SK-N-SH (cell line): Measurements from ENCODE around the gene LARGE1. TPM values are rescaled to one million over a fixed set of nuclear protein-coding genes. Genes with fewer than 3 reads are reported as not detected.

Experiments
- CTCF ChIA-PET: fragments of 300-600, 350-600 bp; formaldehyde crosslinking; extraction: SDS; loops from one replicate; lab custom pipeline; 2021; lab: Yijun Ruan, JAX
- POLR2A ChIA-PET: fragments of 350-600 bp; sonication (Branson Sonifier 250); formaldehyde crosslinking; extraction: SDS; loops from one replicate; lab custom pipeline; 2020; ENCODE audit warnings: antibody characterized with exemption, inconsistent platforms; lab: Yijun Ruan, JAX
- DNase-seq: peaks from one replicate; pipeline ENCODE4 v3.0.0; 2012
- H2AFZ ChIP-seq: fragments of 200-600 bp; sonication (generic); 2 replicates; pipeline ENCODE4 v1.8.1; 2016; ENCODE audit warnings: antibody characterized with exemption, mild to moderate bottlenecking, low read depth
- H3F3A ChIP-seq: fragments of 200-600 bp; sonication (generic); replicated peaks from 2 replicates; pipeline ENCODE3; 2016; ENCODE audit warnings: antibody characterized with exemption, mild to moderate bottlenecking; ENCODE audit not compliant: insufficient read depth
- H3K27ac ChIP-seq, 2 experiments: fragments of 200-500 bp in 1 of 2; fragments of 200-600 bp in 1 of 2; sonication (Bioruptor generic) in 1 of 2; sonication (generic), shearing (Covaris generic) in 1 of 2; 2 replicates each; pipeline versions ENCODE4 v1.5.1 to v1.6.1; 2014 to 2016; ENCODE audit warnings: low read depth in 2 of 2, inconsistent platforms in 1 of 2, low read length in 1 of 2, mild to moderate bottlenecking in 1 of 2, mixed read lengths in 1 of 2
- H3K27me3 ChIP-seq: fragments of 200-600 bp; sonication (generic), shearing (Covaris generic); 2 replicates; pipeline ENCODE4 v1.6.1; 2016; ENCODE audit warnings: mixed run types; ENCODE audit not compliant: insufficient read depth
- H3K36me3 ChIP-seq, 2 experiments: fragments of 200-500 bp in 1 of 2; fragments of 200-600 bp in 1 of 2; sonication (Bioruptor generic) in 1 of 2; sonication (generic) in 1 of 2; replicated peaks in 1 of 2; 2 replicates each; pipeline versions ENCODE3 to v1.5.1; 2014 to 2016; ENCODE audit warnings: low read length in 1 of 2, mild to moderate bottlenecking in 1 of 2; ENCODE audit not compliant: insufficient read depth in 2 of 2, control insufficient read depth in 1 of 2
- H3K4me1 ChIP-seq, 2 experiments: fragments of 200-500 bp in 1 of 2; fragments of 200-600 bp in 1 of 2; sonication (Bioruptor generic) in 1 of 2; sonication (generic), shearing (Covaris generic) in 1 of 2; 2 replicates each; pipeline versions ENCODE4 v1.5.1 to v1.6.1; 2014 to 2016; ENCODE audit warnings: low read depth in 1 of 2, low read length in 1 of 2, mixed run types in 1 of 2; ENCODE audit not compliant: insufficient read depth in 2 of 2, control insufficient read depth in 1 of 2
- H3K4me2 ChIP-seq: fragments of 200-600 bp; sonication (generic), shearing (Covaris generic); 2 replicates; pipeline ENCODE4 v1.6.1; 2017; ENCODE audit warnings: mixed run types
- H3K4me3 ChIP-seq, 2 experiments: fragments of 200-500 bp in 1 of 2; fragments of 200-600 bp in 1 of 2; sonication (Bioruptor generic) in 1 of 2; sonication (generic), shearing (Covaris generic) in 1 of 2; 2 replicates each; pipeline versions ENCODE4 v1.5.1 to v1.8.1; 2014 to 2016; ENCODE audit warnings: low read depth in 2 of 2, inconsistent platforms in 1 of 2, low read length in 1 of 2, mild to moderate bottlenecking in 1 of 2, mixed read lengths in 1 of 2, moderate library complexity in 1 of 2
- H3K79me2 ChIP-seq: fragments of 200-600 bp; sonication (generic); 2 replicates; pipeline ENCODE4 v1.8.1; 2017; ENCODE audit warnings: mild to moderate bottlenecking; ENCODE audit not compliant: insufficient read depth
- H3K9ac ChIP-seq: fragments of 200-600 bp; sonication (generic); 2 replicates; pipeline ENCODE4 v1.6.1; 2017; ENCODE audit warnings: mixed run types
- H3K9me2 ChIP-seq: fragments of 200-600 bp; sonication (generic); 2 replicates; pipeline ENCODE4 v1.6.1; 2017; ENCODE audit warnings: mixed run types
- H3K9me3 ChIP-seq: fragments of 200-600 bp; sonication (generic); 2 replicates; pipeline ENCODE4 v1.6.1; 2017; ENCODE audit warnings: mixed run types, mild to moderate bottlenecking, moderate library complexity
- H4K20me1 ChIP-seq: fragments of 200-600 bp; sonication (generic); 2 replicates; pipeline ENCODE4 v1.6.1; 2017; ENCODE audit warnings: mild to moderate bottlenecking, mixed run types; ENCODE audit not compliant: insufficient read depth
- CHD2 ChIP-seq: fragments of 150-350 bp; IDR thresholded peaks from 2 replicates; pipeline ENCODE4 v1.6.1; 2018; ENCODE audit warnings: low read length; ENCODE audit not compliant: partially characterized antibody
- EZH2phosphoT487 ChIP-seq: fragments of 200-600 bp; sonication (generic); IDR thresholded peaks from 2 replicates; pipeline ENCODE4 v1.6.1; 2017; ENCODE audit warnings: low read depth, mixed run types, mild to moderate bottlenecking, antibody characterized with exemption, moderate library complexity, borderline replicate concordance
- FOXJ3 ChIP-seq: sonication (generic); formaldehyde crosslinking; IDR thresholded peaks from 2 replicates; pipeline ENCODE4 v1.5.1; 2020; ENCODE audit warnings: mild to moderate bottlenecking, missing genetic modification reagents
- FOXM1 ChIP-seq: IDR thresholded peaks from 2 replicates; pipeline ENCODE4 v1.4.0; 2012; ENCODE audit warnings: low read depth, mild to moderate bottlenecking
- MEF2A ChIP-seq: IDR thresholded peaks from 2 replicates; pipeline ENCODE4 v1.4.0; 2012; ENCODE audit warnings: low read depth, borderline replicate concordance
- MXI1 ChIP-seq: IDR thresholded peaks from 2 replicates; pipeline ENCODE4 v1.6.1; 2012; ENCODE audit warnings: mild to moderate bottlenecking, low read depth, low read length, improper control_type of control experiment
- NRF1 ChIP-seq: IDR thresholded peaks from 2 replicates; pipeline ENCODE4 v1.6.1; 2012; ENCODE audit warnings: low read depth, mild to moderate bottlenecking, low read length
- RXRA ChIP-seq: IDR thresholded peaks from 2 replicates; pipeline ENCODE4 v1.4.0; 2012; ENCODE audit warnings: low read depth, mild to moderate bottlenecking, borderline replicate concordance
- TCF12 ChIP-seq: IDR thresholded peaks from 2 replicates; pipeline ENCODE4 v1.4.0; 2012
- WGBS: methylation state at CpG from one replicate; pipeline ENCODE4 v1.1.6; 2017; ENCODE audit warnings: low lambda C conversion rate; 5-methylcytosine and 5-hydroxymethylcytosine counted together
- polyA plus RNA-seq, 3 experiments: library from polyadenylated mRNA; depleted of rRNA; stranded (reverse); fragments of >200 nt; gene quantifications; 2 replicates each; pipeline ENCODE4 v1.2.3, GENCODE V29; 2012
- TF ChIP-seq, protein P1 (sequence below): IDR thresholded peaks from 2 replicates; pipeline ENCODE4 v1.6.1; 2012; ENCODE audit warnings: mild to moderate bottlenecking, low read depth, low read length, moderate library complexity
- TF ChIP-seq, protein P2 (sequence below): IDR thresholded peaks from 2 replicates; pipeline ENCODE4; 2012
- TF ChIP-seq, protein P3 (sequence below): fragments of 150-350 bp; IDR thresholded peaks from 2 replicates; pipeline ENCODE4 v1.6.1; 2017; ENCODE audit warnings: antibody characterized with exemption, low read length, low read depth, borderline replicate concordance
- TF ChIP-seq, protein P4 (sequence below): fragments of 200-600 bp; sonication (generic); IDR thresholded peaks from 2 replicates; pipeline ENCODE4 v1.6.1; 2017; ENCODE audit warnings: antibody characterized with exemption, mild to moderate bottlenecking, moderate library complexity

LARGE1 gene
- polyA plus RNA-seq, 1 of the 3 experiments (the other 2 are of a cell fraction), result 1.1 TPM

DNA sequence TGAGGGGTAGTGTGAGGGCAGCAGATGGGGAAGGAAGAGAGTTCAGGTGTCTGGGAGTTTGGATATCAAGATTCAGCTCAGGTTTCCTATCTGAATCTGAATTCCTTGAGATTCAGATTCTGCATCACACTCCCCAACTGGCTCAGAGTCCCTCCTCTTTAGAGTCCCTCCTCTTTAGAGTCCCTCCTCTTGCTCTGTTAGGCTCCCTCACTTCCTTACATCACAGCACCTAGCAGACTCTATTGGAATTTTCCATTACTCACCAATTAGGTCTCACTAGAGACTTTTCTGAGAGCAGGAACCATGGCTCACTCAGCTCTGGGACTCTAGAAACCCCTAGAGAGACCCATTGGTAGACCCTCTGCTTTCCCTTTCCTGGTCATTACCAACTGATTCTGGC lies 558.7 kb downstream of the LARGE1 start (continued):
- no peak for TF ChIP-seq CHD2
- no peak for TF ChIP-seq FOXJ3 (CRISPR knock-in tag)
- no peak for TF ChIP-seq MXI1

DNA sequence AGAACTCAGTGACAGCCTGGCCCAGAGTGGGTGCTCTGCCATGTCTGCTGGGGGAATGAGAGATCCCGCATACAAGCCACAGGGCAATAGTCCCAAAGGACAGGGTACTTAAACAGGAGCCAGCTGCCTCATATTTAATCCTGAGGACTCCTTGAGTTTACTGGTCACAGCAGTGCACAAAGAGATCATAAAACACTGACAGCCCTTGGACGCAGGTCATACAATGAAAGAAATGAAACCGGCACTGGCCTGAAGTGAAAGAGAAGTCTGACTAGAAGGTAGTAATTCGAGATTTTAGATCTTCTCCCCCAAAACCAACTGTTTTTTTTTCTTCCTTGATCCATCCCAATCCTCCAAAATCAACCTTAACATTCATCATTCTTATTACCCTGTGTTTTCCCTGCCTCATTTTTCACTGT lies 562.3 kb downstream of the LARGE1 start:
- H3K27ac ChIP-seq, result no peak overlapping the region
- no peak overlapping the region for H3K4me3 ChIP-seq
- CTCF ChIA-PET, result no interaction called here
- H3F3A ChIP-seq, result no peaks in the 10 kb centered on the region
- 62% methylated on average over 4 of the region's 4 CpGs for WGBS
- H3K79me2 ChIP-seq, result no peaks in the 10 kb centered on the region
- H3K4me2 ChIP-seq, result no peak overlapping the region
- H3K9me2 ChIP-seq, result no peaks in the 10 kb centered on the region
- TF ChIP-seq, protein P1, sequence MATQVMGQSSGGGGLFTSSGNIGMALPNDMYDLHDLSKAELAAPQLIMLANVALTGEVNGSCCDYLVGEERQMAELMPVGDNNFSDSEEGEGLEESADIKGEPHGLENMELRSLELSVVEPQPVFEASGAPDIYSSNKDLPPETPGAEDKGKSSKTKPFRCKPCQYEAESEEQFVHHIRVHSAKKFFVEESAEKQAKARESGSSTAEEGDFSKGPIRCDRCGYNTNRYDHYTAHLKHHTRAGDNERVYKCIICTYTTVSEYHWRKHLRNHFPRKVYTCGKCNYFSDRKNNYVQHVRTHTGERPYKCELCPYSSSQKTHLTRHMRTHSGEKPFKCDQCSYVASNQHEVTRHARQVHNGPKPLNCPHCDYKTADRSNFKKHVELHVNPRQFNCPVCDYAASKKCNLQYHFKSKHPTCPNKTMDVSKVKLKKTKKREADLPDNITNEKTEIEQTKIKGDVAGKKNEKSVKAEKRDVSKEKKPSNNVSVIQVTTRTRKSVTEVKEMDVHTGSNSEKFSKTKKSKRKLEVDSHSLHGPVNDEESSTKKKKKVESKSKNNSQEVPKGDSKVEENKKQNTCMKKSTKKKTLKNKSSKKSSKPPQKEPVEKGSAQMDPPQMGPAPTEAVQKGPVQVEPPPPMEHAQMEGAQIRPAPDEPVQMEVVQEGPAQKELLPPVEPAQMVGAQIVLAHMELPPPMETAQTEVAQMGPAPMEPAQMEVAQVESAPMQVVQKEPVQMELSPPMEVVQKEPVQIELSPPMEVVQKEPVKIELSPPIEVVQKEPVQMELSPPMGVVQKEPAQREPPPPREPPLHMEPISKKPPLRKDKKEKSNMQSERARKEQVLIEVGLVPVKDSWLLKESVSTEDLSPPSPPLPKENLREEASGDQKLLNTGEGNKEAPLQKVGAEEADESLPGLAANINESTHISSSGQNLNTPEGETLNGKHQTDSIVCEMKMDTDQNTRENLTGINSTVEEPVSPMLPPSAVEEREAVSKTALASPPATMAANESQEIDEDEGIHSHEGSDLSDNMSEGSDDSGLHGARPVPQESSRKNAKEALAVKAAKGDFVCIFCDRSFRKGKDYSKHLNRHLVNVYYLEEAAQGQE, result no peak
- TF ChIP-seq TCF12 (no peak), MEF2A (no peak), RXRA (no peak), FOXM1 (no peak), NRF1 (no peak), EZH2phosphoT487 (no peak)
- TF ChIP-seq, protein P2, sequence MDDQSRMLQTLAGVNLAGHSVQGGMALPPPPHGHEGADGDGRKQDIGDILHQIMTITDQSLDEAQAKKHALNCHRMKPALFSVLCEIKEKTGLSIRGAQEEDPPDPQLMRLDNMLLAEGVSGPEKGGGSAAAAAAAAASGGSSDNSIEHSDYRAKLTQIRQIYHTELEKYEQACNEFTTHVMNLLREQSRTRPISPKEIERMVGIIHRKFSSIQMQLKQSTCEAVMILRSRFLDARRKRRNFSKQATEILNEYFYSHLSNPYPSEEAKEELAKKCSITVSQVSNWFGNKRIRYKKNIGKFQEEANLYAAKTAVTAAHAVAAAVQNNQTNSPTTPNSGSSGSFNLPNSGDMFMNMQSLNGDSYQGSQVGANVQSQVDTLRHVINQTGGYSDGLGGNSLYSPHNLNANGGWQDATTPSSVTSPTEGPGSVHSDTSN, result no peak
- TF ChIP-seq, protein P3, sequence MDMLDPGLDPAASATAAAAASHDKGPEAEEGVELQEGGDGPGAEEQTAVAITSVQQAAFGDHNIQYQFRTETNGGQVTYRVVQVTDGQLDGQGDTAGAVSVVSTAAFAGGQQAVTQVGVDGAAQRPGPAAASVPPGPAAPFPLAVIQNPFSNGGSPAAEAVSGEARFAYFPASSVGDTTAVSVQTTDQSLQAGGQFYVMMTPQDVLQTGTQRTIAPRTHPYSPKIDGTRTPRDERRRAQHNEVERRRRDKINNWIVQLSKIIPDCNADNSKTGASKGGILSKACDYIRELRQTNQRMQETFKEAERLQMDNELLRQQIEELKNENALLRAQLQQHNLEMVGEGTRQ, result no peak
- TF ChIP-seq, protein P4, sequence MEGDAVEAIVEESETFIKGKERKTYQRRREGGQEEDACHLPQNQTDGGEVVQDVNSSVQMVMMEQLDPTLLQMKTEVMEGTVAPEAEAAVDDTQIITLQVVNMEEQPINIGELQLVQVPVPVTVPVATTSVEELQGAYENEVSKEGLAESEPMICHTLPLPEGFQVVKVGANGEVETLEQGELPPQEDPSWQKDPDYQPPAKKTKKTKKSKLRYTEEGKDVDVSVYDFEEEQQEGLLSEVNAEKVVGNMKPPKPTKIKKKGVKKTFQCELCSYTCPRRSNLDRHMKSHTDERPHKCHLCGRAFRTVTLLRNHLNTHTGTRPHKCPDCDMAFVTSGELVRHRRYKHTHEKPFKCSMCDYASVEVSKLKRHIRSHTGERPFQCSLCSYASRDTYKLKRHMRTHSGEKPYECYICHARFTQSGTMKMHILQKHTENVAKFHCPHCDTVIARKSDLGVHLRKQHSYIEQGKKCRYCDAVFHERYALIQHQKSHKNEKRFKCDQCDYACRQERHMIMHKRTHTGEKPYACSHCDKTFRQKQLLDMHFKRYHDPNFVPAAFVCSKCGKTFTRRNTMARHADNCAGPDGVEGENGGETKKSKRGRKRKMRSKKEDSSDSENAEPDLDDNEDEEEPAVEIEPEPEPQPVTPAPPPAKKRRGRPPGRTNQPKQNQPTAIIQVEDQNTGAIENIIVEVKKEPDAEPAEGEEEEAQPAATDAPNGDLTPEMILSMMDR, result no peak
- H2AFZ ChIP-seq, result no peak overlapping the region
- H3K9ac ChIP-seq, result no peak overlapping the region
- H3K36me3 ChIP-seq, result no peaks in the 10 kb centered on the region
- H4K20me1 ChIP-seq, result no peaks in the 10 kb centered on the region
- H3K27me3 ChIP-seq, result no peaks in the 10 kb centered on the region
- no peaks in the 10 kb centered on the region for H3K9me3 ChIP-seq
- no peak for DNase-seq
- H3K4me1 ChIP-seq, result no peaks in the 10 kb centered on the region
- POLR2A ChIA-PET, result no interaction called here
